Measurements from ENCODE around the gene LTB4R2. TPM values are rescaled to one million over a fixed set of nuclear protein-coding genes. Genes with fewer than 3 reads are reported as not detected.

The LTB4R2 gene
- total and polyA plus RNA-seq, 2 of the 8 experiments (the other 6 are each of a cell fraction or from before 2014, with no cell fraction given), result 5.3 to 6.7 TPM

DNA sequence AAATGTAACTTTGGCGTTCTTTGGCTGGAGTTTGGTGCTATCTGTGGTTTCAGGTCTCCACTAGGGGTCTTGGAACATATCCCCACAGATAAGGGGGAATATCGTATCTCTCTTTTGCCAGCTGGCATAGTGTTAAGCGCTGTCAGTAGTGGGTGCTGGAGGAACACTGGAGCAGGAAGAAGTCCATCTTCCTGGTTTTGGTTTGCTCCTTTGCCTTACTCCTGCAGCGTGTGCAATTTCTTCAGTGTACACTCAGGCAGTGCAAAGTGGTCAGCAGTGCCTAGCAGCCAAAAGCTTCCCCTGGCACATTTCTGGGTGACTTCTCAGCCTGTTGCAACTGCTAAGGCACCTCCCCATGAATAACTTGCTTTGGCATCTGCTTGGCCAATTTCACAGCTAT lies 41.6 kb downstream of the LTB4R2 start (continued):
- TF ChIP-seq ZNF274 (IDR thresholded peaks at IDR 0.05; ENCODE audit: borderline replicate concordance, extremely low read depth, low read length), result no peak
- TF ChIP-seq TEAD4 (IDR thresholded peaks at IDR 0.05; ENCODE audit: low read depth, low read length), result no peak
